Measurements from ENCODE around the gene HES1. TPM values are rescaled to one million over a fixed set of nuclear protein-coding genes. Genes with fewer than 3 reads are reported as not detected.

HES1 gene
- total RNA-seq, 2 experiments from 2014 or later = 2.4 to 2.7 TPM

DNA sequence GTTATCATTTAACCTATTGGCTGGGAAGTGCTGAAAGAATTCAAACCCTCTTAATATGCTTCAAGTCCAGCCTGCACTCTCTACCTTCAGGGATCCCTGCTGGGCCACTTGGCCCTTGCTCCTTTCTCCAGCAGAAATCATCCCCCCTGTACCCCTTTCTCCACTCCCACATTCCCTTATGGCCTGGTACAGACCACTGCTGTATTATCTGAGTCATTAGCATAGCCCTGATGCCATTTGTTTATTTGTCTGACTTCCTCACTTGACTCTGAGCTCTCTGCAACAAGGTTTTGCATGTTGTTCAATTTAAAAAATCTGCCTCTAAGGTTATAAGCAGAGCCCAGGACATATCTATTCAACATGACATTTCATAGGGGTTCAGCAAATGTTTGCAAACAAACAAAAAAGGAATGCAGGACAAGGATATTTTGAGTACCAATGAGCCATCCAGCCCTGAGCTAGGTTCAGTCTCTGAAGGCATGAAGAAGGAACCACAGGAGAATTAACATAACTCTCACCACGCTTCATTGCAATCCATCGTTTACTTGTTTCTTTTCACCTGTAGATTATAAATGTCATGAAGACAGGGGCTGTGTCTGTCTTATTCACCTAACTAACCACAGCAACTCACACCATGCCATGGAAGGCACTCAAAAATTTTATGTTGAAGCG is 26.6 kb upstream of the HES1 start:
- Mint-ChIP-seq H3K4me1 (no peaks in the 10 kb centered on the region), H3K27me3 (peaks cover 27% of the 10 kb centered on the region), H3K9me3 (no peaks in the 10 kb centered on the region), H3K36me3 (ENCODE audit: low read depth) (no peaks in the 10 kb centered on the region), H3K4me3 (no peak overlapping the region), H3K27ac (no peak overlapping the region)
- ChIA-PET POLR2A (no interaction called here), CTCF (interaction anchor here (1.4 to 1.5 kb wide), 2 partner anchors 42 to 207 kb away, joined by 3 read pairs; no protein-coding TSS in a partner anchor)
- DNase-seq = no peak

DNA sequence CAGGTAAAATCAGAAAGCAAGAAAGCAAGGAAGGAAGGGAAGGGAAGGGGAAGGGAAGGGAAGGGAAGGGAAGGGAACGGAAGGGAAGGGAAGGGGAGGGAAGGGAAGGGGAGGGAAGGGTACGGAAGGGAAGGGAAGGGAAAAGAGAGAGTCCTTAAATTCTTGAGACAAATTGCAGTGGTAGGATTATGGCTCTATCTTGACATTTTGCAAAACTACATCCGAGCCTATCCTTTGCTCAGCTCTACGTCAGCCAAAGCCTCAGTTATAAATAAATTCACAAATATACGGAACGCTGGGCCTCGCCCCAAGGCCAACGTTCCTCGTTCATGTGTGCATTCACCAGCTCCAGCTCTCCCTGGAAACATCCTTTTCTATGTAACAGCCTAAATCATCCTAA is 25.5 kb upstream of the HES1 start:
- Mint-ChIP-seq H3K4me3 (no peak overlapping the region), H3K36me3 (ENCODE audit: low read depth) (no peaks in the 10 kb centered on the region), H3K4me1 (no peaks in the 10 kb centered on the region), H3K27ac (no peak overlapping the region), H3K9me3 (no peaks in the 10 kb centered on the region), H3K27me3 (peaks cover 23% of the 10 kb centered on the region)
- POLR2A ChIA-PET = no interaction called here
- DNase-seq = no peak
- CTCF ChIA-PET = no interaction called here

DNA sequence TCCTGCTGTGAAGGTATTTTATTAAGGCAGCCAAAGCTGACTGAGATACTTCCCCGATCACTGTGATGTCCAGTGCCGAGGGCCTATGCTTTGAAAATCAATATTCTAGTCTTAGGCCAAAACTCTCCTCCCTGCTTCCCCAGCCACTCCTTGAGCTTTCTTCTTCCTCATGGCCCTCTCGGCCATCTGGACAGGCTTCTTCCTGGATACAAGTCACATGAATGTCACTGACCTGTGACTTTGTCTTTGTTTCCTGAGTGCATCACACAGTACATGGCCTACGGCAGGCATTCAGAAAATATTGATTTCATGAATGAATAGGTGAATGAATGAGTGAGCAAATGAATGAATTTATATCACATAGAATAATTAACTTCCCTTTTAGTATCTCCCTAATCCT is 24.6 kb upstream of the HES1 start:
- POLR2A ChIA-PET = no interaction called here

DNA sequence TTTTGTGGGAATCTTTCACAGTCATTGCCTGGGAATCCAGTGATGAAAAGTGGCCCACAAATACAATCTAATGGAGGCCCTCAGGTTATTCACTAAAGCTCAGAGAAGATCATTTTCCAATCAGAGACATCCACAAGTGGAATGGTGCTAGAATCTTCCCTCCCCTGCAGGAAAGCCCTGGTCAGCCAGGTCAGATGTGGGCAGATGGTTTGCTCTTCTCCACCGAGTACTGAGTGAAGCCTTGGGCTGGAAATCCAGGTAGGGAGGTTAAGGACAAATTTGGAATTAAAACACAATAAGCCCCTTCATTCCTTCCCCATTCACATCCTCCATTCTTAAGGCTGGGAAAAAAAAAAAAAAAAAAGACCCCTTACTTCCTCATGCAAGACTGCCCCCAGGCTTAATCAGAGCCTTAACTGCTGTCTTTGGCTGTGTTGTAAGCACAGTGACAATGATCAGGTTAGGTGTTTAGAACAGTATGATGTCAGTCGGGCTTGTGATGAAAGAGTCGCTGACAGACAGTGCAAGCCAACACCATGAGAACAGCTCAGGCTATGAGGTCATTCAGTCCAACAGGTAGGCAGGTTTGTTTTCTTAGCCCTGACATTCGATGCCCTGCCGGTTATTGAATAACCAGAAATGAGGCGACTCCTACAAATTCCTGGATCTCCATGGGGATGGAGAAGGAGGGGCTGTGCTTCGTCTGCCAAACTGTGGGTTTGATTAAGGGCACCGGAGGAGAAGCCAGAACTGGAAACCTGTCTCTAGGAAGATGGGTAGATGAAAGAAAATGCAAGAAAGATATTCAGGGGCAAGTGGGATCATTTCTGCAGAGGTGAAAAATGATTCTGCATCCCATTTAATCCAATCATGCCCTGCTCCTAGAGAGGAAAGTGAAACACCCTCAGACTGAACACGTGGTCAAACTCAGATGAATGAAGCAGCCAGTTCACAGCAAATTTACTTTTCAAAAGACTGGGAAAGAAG is 23.5 kb upstream of the HES1 start:
- Mint-ChIP-seq H3K27ac (no peak overlapping the region), H3K4me1 (no peaks in the 10 kb centered on the region), H3K27me3 (peaks cover 16% of the 10 kb centered on the region), H3K4me3 (no peak overlapping the region), H3K9me3 (no peaks in the 10 kb centered on the region), H3K36me3 (ENCODE audit: low read depth) (no peaks in the 10 kb centered on the region)
- CTCF ChIA-PET = interaction anchor here (0.7 kb wide), 1 partner anchor 160 kb away, joined by 3 read pairs; no protein-coding TSS in a partner anchor
- POLR2A ChIA-PET = no interaction called here
- no peak for DNase-seq

More for the DNA sequence above, 24.6 kb upstream of the HES1 start:
- no peaks in the 10 kb centered on the region for H3K9me3 Mint-ChIP-seq
- no peak overlapping the region for H3K4me3 Mint-ChIP-seq
- no peaks in the 10 kb centered on the region for H3K36me3 Mint-ChIP-seq (ENCODE audit: low read depth)
- no peak for DNase-seq
- H3K27ac Mint-ChIP-seq = no peak overlapping the region
- CTCF ChIA-PET = no interaction called here
- H3K4me1 Mint-ChIP-seq = no peaks in the 10 kb centered on the region
- peaks cover 15% of the 10 kb centered on the region for H3K27me3 Mint-ChIP-seq

DNA sequence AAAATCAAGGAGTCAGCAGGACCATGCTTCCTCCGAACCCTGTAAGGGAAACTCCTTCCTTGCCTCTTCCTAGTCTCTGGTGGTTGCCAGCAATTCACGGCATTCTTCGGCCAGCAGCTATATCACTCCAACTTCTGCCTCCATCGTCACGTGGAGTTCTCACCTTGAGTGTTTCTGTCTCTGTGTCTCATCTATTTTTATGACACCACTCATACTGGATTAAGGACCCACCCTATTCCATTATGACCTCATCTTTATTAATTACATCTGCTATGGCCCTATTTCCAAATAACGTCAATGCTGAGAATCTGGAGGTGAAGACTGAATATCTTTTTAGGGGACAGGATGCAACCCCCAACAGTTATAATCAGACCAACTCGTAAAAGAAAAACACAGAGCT is 21.8 kb upstream of the HES1 start:
- H3K9me3 Mint-ChIP-seq = no peaks in the 10 kb centered on the region
- POLR2A ChIA-PET = no interaction called here
- H3K27ac Mint-ChIP-seq = no peak overlapping the region
- no peaks in the 10 kb centered on the region for H3K4me1 Mint-ChIP-seq
- peaks cover 14% of the 10 kb centered on the region for H3K27me3 Mint-ChIP-seq
- CTCF ChIA-PET = interaction anchor here (0.7 kb wide), 1 partner anchor 298 kb away, joined by 3 read pairs; no protein-coding TSS in a partner anchor
- no peak for DNase-seq
- no peaks in the 10 kb centered on the region for H3K36me3 Mint-ChIP-seq (ENCODE audit: low read depth)
- H3K4me3 Mint-ChIP-seq = no peak overlapping the region

DNA sequence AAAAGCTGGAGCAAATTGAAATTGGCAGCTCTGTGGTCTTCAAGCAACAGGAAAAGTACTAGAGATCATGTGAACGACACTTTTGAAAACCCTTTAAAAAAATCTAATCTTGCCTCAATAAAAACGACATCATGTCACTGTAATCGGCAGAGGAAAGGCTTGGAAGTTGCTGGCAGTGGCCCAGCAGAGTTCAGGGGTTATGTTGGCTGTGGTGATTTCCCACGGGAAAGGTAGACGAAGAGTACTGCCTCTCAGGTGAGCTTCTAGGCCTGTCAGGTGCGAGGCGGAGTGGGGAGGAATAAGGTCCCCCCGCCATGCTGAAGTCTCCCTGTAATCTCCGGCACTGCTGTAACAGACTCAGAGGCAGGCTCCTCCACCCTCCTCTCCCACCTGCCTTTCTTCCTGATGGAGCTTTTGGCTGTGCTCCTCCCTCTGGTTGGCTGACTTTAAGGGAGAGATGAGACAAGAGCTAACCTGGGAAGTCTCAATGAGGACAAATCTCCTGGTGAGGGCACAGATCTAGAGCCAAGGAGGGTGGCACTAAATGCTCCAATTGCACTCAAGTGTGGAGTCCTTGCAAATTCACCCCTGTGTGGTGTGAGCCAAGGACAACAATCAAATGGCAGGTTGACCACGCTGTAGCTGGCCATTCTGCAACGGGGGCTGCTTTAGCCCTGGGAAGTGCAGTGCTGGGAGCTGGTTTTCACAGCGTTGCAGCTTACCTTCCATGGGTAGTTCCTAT is 18.7 kb upstream of the HES1 start:
- ChIA-PET POLR2A (no interaction called here), CTCF (no interaction called here)

DNA sequence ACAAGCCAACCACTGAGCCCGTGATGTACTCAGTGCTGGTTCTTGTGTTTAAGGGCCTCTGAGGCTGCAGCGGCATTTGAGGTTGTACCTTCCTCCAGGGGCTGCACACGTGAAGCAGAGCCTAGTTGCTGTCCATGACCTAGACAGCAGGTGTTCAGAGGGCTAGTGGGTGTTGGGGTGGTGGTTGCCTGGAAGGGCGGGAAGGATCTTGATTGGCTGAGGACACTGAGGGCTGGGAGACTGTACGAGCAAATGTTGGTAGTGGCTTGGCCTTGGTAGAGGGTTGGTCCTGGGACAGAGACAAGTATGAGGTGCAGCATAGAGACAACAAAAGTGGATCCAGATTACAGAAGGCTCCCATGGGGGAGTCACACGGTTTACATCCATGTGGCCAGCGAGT is 17.0 kb upstream of the HES1 start:
- POLR2A ChIA-PET = no interaction called here
- CTCF ChIA-PET = no interaction called here
- Mint-ChIP-seq H3K27ac (no peak overlapping the region), H3K4me1 (no peaks in the 10 kb centered on the region), H3K4me3 (no peak overlapping the region), H3K9me3 (no peaks in the 10 kb centered on the region), H3K36me3 (ENCODE audit: low read depth) (no peaks in the 10 kb centered on the region), H3K27me3 (peaks cover 43% of the 10 kb centered on the region)
- no peak for DNase-seq

More for the DNA sequence above, 18.7 kb upstream of the HES1 start:
- Mint-ChIP-seq H3K4me3 (no peak overlapping the region), H3K27ac (no peak overlapping the region), H3K27me3 (peaks cover 31% of the 10 kb centered on the region), H3K36me3 (ENCODE audit: low read depth) (no peaks in the 10 kb centered on the region), H3K9me3 (no peaks in the 10 kb centered on the region), H3K4me1 (no peaks in the 10 kb centered on the region)
- DNase-seq = no peak

DNA sequence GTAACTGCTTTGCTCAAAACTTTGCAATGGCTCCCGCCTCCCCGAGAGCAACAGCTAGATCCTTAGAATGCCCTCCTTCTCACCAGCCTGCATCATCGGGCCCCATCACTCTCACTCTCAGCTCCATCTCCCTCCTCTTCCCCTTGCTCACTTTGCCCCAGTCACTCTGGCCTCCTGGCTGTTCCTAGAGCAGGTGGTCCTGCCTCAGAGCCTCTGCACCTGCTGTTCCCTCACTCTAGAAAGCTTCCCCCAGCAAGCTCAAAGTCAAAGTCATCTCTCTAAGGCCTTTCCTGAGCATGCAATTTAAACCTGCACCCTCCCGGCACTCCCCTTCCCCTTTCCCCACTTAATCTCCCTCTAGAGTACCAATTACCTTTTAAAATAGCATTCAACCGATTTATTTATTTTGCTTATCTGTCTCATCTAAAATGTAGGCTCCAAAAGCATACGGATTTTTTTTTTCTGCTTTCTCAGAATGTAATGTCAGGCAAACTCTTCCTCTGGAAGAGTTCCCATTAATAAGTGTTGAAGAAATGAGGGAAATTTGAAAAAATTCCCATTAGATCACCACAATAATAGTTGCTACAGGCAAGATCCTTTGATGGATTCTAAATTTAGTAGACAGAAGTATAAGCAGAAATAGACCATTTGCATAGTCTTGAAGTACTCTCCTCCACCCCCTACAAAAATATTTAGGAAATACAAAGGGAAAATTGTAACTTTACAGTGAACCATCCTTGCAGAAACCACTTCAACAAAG is 15.9 kb upstream of the HES1 start:
- no peak for DNase-seq
- no peak overlapping the region for H3K27ac Mint-ChIP-seq
- POLR2A ChIA-PET = no interaction called here
- H3K4me3 Mint-ChIP-seq = no peak overlapping the region
- no peaks in the 10 kb centered on the region for H3K36me3 Mint-ChIP-seq (ENCODE audit: low read depth)
- H3K27me3 Mint-ChIP-seq = peaks cover 47% of the 10 kb centered on the region
- CTCF ChIA-PET = interaction anchor here (0.6 kb wide), 1 partner anchor 176 kb away, joined by 4 read pairs; no protein-coding TSS in a partner anchor
- H3K4me1 Mint-ChIP-seq = no peaks in the 10 kb centered on the region
- H3K9me3 Mint-ChIP-seq = no peaks in the 10 kb centered on the region

DNA sequence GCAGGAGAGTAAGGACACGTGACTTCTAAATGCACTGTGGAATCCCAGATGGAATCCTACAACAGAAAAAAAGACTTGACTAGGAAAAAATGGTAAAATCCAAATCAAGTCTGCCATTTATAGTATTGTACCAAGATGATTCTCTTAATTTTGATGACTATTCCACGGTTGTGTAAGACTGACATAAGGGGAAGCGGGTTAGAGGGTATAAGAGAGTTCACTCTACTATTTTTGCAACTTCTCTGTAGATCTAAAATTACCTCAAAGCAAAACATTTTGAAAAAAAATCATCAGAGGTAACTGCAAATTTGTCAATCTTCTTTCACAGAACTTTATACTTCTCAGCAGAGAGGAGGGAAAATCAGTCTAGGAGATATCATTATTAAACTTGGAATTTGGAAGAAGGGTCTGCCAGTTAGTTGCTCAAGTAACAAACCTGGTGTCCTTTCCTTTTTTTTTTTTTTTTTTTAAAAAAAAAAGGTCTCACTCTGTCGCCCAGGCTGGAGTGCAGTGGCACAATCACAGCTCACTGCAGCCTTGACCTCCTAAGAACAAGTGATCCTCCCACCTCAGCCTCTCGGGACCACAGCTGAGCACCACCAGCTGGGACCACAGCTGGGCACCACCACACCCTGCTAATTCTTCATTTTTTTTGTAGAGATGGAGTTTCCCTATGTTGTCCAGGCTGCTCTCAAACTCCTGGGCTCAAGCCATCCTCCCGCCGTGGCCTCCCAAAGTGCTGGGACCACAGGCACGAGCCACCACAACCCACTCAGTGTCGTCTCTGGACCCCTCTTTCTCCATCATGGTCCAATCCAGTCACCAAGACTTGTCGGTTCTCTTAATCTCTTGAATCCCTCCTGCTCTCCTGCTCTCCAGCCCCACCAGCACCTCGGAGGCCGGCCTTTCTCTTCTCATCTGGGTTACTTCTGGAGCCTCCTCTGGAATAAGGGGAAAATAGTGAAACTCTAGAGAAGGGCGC is 14.9 kb upstream of the HES1 start:
- Mint-ChIP-seq H3K27ac (no peak overlapping the region), H3K4me3 (no peak overlapping the region), H3K4me1 (no peaks in the 10 kb centered on the region), H3K9me3 (no peaks in the 10 kb centered on the region), H3K36me3 (ENCODE audit: low read depth) (no peaks in the 10 kb centered on the region), H3K27me3 (peaks cover 53% of the 10 kb centered on the region)
- ChIA-PET CTCF (no interaction called here), POLR2A (no interaction called here)
- no peak for DNase-seq

DNA sequence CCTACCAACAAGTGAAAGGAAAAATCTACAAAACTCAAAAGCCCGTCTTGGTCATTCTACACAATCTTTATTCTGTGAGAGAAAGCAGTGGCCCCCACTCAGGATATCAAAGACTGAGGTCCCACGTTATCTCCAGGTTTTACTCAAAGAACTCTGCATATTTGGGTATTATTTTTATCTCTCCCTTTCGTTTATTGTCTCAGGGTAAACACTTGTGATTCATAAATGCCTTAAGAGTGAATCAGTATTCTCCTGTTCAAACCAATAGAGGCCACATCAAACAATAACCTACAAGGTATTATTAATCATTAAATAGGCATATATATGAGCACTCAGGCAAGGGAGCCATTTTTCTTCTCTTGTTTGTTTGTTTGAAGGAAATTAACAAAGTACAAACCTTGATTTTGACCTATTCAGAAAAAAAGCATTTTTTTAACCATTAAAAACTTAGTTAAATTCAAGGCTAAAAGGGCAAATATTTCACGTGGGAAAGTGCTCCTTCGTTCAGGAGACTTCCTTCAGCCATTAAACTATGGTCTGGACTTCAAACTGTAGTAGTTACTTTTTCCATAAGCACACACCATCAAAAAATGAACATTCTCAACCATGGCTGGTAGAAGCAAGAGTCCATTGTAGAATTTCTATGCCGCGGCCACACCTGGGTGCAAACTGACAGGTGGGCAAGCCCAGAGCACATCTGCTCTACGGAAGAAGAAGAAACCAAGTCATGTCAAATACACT is 13.9 kb upstream of the HES1 start:
- DNase-seq = no peak
- Mint-ChIP-seq H3K27ac (no peak overlapping the region), H3K4me3 (no peak overlapping the region), H3K36me3 (ENCODE audit: low read depth) (no peaks in the 10 kb centered on the region), H3K9me3 (no peaks in the 10 kb centered on the region), H3K4me1 (no peaks in the 10 kb centered on the region), H3K27me3 (peaks cover 62% of the 10 kb centered on the region)
- CTCF ChIA-PET = no interaction called here
- POLR2A ChIA-PET = no interaction called here

DNA sequence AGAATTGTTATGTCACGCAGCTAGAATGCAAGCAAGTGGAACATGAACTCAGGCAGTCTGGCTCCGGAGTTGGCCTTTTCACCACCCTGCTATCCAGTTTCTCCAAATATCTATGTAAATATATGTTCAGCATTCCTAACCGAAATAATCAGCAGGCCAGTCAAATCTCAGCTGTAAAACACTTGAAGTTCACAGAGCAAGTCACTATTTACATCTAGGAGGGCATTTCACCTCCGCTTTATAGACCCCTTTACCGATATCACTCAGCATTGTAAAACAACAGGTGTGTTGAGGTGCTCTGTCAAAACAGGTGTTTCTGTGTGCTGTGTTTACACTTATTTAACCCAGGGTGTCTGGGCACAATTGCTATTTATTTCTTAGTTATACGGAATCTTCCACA is 12.2 kb upstream of the HES1 start:
- H3K9me3 Mint-ChIP-seq = no peaks in the 10 kb centered on the region
- CTCF ChIA-PET = interaction anchor here (1.0 to 1.1 kb wide), 2 partner anchors 49 to 220 kb away, joined by 3 read pairs; no protein-coding TSS in a partner anchor
- no peak overlapping the region for H3K27ac Mint-ChIP-seq
- no peak for DNase-seq
- peaks cover 65% of the 10 kb centered on the region for H3K27me3 Mint-ChIP-seq
- H3K4me1 Mint-ChIP-seq = peaks cover 6% of the 10 kb centered on the region
- H3K4me3 Mint-ChIP-seq = no peak overlapping the region
- POLR2A ChIA-PET = no interaction called here
- no peaks in the 10 kb centered on the region for H3K36me3 Mint-ChIP-seq (ENCODE audit: low read depth)

All from activated CD4-positive, alpha-beta T cell treated with anti-CD3 and anti-CD28 coated beads, Interleukin-2, amount 10 ng/mL, durations not matched to agents 7 days and 5 days (primary cell).